Measurements from ENCODE around the gene FANCM. TPM values are rescaled to one million over a fixed set of nuclear protein-coding genes. Genes with fewer than 3 reads are reported as not detected.

Gene FANCM
- total RNA-seq, 6 experiments from 2014 or later, result 5.4 to 8.7 (median 6.0) TPM

GRCh38 chr14:45114327-45114726, 21.4 kb upstream of the FANCM start:
- no peaks in the 10 kb centered on the region for H3K9me3 Mint-ChIP-seq
- peaks cover 17% of the 10 kb centered on the region for H3K4me1 Mint-ChIP-seq (ENCODE audit: low read depth)

GRCh38 chr14:45118594-45118993, 17.1 kb upstream of the FANCM start:
- no peak overlapping the region for H3K4me3 Mint-ChIP-seq
- no peak for TF ChIP-seq CTCF (IDR thresholded peaks at IDR 0.05)
- H3K9me3 Mint-ChIP-seq, result no peaks in the 10 kb centered on the region
- H3K4me1 Mint-ChIP-seq (ENCODE audit: low read depth), result peaks cover 3% of the 10 kb centered on the region
- DNase-seq, result no peak
- no peaks in the 10 kb centered on the region for H3K27me3 Mint-ChIP-seq (ENCODE audit: insufficient read depth)
- H3K36me3 Mint-ChIP-seq (ENCODE audit: low read depth), result peaks cover 29% of the 10 kb centered on the region
- no peak overlapping the region for H3K27ac Mint-ChIP-seq

More at GRCh38 chr14:45114327-45114726, 21.4 kb upstream of the FANCM start:
- no peaks in the 10 kb centered on the region for H3K27me3 Mint-ChIP-seq (ENCODE audit: insufficient read depth)
- no peak for DNase-seq
- TF ChIP-seq CTCF (IDR thresholded peaks at IDR 0.05), result no peak
- H3K27ac Mint-ChIP-seq, result no peak overlapping the region
- H3K4me3 Mint-ChIP-seq, result no peak overlapping the region
- H3K36me3 Mint-ChIP-seq (ENCODE audit: low read depth), result peaks cover 24% of the 10 kb centered on the region

GRCh38 chr14:45120096-45120495, 15.6 kb upstream of the FANCM start:
- Mint-ChIP-seq H3K27me3 (ENCODE audit: insufficient read depth) (no peaks in the 10 kb centered on the region), H3K36me3 (ENCODE audit: low read depth) (peaks cover 26% of the 10 kb centered on the region), H3K9me3 (no peaks in the 10 kb centered on the region), H3K4me1 (ENCODE audit: low read depth) (no peaks in the 10 kb centered on the region), H3K4me3 (no peak overlapping the region), H3K27ac (no peak overlapping the region)
- TF ChIP-seq CTCF (IDR thresholded peaks at IDR 0.05), result no peak
- no peak for DNase-seq

- no peak for DNase-seq
- Mint-ChIP-seq H3K4me3 (no peak overlapping the region), H3K36me3 (ENCODE audit: low read depth) (peaks cover 32% of the 10 kb centered on the region), H3K4me1 (ENCODE audit: low read depth) (no peaks in the 10 kb centered on the region), H3K27me3 (ENCODE audit: insufficient read depth) (no peaks in the 10 kb centered on the region; the same call in 1 of the 2 replicates), H3K9me3 (no peaks in the 10 kb centered on the region), H3K27ac (no peak overlapping the region)
- no peak for TF ChIP-seq CTCF (IDR thresholded peaks at IDR 0.05)
Observed at GRCh38 chr14:45123271-45123670, 12.5 kb upstream of the FANCM start.

GRCh38 chr14:45125754-45126153, 10.0 kb upstream of the FANCM start:
- H3K27ac Mint-ChIP-seq, result no peak overlapping the region
- no peak for DNase-seq
- H3K36me3 Mint-ChIP-seq (ENCODE audit: low read depth), result peaks cover 18% of the 10 kb centered on the region

More at GRCh38 chr14:45125754-45126153, 10.0 kb upstream of the FANCM start:
- Mint-ChIP-seq H3K27me3 (ENCODE audit: insufficient read depth) (no peaks in the 10 kb centered on the region; the same call in 1 of the 2 replicates), H3K4me1 (ENCODE audit: low read depth) (peaks cover 2% of the 10 kb centered on the region; the same call in 1 of the 2 replicates), H3K9me3 (no peaks in the 10 kb centered on the region), H3K4me3 (no peak overlapping the region)
- TF ChIP-seq CTCF (IDR thresholded peaks at IDR 0.05), result no peak

All from HFFc6 (cell line).